Smooth muscle cell of the brain vasculature (primary cell): ENCODE results near the gene FNBP1L.

Source experiments
- DNase-seq: peaks from one replicate; pipeline ENCODE4 v3.0.0-alpha.2; 2012; ENCODE audit warnings: low read depth, low spot score

FNBP1L gene

DNA sequence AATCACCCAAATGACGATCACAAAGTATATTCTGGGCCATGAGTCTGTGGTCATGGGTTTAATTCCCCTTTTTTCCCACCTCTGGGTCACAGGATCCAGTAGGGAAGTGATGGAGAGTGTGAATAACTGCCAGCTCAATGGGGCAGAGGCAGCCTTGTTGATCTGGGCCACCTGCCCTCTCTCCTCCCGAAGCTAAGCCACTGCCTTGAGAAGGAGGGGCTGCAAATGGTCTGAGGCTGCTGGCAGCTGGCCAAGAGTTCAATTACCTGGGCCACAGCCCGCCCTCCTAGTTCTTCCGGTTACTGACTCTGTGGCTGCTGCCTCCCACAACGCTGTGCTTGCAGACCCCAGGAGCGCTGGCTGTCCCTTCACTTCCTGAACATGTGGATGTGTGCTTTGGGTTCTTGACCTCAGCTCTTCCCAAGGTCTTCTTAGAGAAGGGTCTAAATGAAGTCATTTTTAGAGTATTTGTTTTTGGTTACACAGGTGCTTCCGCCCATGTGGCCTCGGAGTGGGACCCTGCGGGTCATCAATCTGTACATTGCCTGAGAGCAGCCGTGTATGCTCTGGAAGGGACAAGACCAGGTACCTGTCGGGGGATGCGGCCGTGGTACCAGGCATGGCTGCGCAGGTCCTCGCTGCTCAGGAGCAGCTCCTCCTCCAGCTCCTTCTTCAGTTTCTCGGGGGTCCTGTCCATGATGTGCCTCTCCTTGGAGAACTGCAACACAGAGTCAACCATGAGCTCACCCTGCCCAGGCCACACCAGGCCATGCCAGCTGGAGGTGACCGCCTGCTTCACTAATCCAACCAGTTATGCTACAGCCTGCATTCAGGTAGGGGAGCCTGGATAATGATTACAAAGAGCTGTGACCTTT lies 144.0 kb downstream of the FNBP1L start:
- no peak for DNase-seq

DNA sequence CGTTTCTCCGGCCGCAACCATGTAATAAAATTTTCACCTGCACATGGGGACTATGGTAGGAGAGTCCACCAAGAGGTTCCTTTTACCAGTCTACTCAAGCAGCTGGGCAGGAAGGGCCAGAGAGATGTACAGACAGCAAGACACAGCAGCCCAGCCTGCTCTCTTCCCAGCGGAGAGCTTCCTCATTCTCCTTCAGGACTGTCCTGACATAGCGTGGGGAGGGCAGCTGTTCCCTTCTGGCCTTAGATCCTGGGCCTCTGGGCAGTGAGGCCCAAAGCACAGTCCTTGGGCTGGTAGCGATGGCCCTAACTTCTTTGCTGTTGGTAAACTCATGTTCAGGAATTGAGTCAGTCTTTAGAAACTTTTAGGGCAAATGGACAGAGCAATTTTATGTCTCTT lies 144.6 kb downstream of the FNBP1L start:
- no peak for DNase-seq

DNA sequence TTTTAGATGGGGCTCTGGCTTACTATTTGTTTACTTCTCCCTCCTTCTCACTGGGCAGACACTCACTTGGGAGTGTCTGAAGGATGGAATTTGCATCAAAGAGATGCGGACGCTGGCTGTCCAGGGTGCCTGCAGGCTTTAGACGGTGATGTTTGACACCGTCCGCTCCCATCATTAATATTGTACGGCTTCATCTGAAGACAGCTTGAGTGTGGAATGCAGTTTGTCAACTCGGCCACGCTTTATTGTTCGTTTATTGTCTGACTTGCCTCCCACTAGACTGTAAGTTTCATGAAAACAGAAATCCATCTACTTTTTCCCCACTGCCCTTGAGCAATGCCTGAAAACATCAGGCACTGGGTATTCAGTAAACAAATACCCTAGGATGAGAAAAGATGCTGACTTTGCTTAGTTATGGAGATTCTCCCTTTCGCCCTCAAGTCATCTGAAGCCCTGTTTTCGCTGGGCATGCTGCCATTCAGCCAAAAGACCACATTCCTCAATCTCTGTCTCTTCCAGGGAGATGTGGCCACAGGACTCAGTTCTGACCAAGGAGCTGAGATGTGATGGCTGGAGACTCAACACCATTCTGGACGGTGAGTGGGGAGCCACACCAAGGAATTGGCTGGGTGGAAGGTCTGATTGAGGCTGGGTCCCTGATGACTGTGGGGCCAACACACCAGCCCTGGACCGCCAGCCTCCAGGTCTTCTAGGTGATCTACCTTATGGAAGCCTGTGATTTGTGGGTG lies 146.1 kb downstream of the FNBP1L start:
- DNase-seq = no peak

DNA sequence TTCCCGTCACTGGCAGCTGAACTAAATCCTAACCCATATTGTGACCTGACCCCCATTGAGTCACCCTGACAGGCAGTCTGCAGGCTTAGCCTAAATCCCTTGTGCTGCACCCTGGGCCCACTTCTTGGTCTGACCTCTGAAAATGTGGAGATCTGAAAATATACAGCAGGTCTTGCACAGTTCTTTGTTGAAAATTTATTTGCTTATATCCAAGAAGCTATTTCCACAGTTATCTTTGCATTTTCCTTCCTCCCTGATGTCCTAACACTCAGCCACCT lies 146.6 kb downstream of the FNBP1L start:
- no peak for DNase-seq

DNA sequence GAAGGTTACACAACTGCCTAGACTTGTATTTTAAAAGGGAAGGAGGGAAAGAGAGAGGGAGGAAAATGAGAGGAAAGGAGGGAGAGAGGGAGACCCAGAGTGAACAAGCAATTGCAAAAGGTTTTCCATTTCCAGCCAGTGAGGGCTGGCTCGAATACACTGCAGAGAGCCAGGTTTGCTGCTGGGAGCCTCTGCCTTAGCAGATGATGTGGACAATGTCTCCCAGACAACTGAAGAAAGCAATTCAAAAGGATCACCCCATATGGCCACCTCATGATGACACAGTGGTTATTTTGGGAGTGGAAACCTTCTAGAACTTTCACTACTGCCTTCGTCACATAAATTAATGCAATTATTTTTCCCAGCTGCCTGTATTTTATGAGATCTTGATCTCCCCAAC lies 147.3 kb downstream of the FNBP1L start:
- no peak for DNase-seq

DNA sequence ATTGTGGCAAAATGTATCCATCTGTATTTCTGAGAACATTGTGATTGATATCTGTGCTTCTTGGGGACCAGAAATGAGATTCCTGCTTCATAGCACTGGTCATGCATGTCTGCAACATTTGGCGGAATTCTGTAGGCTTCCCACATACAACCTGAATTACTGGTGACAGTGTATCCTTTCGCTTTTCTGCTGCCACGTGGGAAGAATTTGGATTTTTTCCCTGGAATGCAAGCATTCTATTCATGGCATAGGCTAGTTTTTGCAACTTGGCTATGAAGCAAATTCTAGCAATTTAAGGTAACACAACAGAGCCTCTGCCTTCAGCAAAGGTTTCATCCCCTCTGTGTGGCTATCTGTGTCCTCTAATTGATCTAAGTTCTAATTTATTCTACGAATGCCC lies 147.8 kb downstream of the FNBP1L start:
- DNase-seq = no peak

DNA sequence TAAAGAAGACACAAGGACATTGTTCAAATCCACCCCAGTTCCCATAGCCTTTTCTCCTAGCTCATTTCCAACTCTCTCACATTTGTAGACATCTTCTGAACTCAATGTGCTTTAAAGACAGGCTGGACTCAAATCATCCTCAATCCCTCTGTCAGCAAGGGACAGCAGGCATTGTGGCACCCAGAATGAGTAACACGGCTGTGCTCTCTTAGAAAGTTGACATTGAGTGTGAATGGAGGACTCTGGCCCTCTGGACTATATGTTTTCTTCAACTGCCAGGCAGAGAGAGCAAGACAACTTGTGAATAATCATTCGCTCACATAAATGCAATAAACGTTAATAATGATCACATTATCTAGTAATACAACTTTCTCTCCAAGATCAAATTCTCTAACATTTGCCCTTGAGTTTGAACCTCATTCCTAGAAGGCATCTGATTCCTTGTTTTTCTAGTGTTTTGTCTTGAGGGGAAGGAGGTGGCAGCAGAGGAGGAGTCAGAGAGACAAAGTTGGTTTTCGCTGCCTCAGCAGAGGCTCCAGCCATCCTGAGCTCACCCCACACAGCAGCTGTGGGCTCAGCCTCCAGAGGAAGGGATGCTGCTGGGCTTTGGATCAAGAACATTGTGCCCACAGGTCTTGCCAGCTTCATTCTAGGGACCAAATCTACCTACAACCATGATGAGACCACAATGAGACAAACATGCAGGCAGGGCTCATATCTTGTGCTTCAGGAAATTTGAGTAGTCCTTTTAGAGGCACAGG lies 148.6 kb downstream of the FNBP1L start:
- no peak for DNase-seq

DNA sequence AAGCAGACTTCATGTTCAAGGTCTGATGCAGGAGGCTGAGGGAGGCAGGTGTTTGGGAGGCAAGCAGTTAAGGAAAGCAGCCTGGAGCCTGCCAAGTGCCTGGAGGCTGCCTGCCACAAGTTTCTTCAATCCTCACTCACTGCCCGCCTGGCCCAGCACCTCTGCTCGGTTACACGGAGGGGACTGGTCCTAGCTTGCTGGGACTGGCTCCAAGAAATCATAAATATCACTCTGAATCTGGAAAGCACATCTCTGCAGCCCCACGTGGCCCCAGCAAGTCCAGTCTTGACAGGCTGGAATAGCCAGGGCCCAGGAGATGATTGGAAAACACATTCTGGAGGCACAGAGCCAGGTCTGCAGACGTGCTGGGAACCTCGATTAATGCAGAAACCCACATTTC lies 149.8 kb downstream of the FNBP1L start:
- no peak for DNase-seq

DNA sequence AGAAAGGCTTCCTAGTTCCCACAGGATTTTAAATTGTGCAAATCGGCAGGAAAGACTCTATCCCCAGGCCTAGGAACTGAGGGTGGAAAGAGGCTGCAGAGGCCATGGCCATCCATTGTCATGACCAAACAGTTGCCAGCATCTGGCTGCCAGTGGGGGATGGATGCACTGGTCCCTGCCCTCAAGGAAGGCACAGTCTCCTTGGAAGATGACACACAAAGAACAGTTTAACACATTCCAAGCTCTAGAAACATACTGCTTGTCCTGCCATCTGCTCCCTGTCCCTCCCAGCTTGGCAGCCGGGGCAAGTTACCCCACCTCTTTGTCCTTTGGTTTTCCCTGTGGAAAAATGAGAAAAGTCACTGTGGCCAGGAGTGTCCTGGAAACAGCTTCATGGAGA lies 150.5 kb downstream of the FNBP1L start:
- DNase-seq = no peak

DNA sequence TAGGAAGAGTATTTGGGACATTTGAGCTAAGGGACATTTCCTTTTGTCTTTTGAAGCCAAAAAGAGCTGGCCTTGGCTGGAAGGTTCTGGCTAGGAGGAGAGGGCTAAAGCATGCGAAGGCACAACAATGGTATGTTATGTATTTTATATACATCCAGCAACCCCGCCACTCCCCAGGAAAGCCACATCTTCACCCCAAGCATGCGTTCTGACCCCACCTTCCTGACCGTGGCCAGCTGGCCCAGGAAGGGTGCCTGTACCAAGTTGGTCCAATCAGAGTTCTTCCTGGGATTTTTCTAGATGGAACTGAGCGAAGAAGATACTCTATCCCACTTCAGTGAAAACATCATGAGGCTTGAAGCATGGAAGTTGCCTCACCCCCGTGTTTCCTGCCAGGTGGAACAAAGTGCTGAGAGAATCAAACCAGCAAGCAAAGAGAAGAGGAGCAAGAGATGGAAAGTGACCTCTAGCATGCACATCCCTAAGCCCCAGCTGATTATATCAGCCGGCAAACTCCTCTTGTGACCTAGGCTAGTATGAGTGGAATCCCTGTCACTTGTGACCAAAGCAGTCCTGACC lies 151.0 kb downstream of the FNBP1L start:
- no peak for DNase-seq

DNA sequence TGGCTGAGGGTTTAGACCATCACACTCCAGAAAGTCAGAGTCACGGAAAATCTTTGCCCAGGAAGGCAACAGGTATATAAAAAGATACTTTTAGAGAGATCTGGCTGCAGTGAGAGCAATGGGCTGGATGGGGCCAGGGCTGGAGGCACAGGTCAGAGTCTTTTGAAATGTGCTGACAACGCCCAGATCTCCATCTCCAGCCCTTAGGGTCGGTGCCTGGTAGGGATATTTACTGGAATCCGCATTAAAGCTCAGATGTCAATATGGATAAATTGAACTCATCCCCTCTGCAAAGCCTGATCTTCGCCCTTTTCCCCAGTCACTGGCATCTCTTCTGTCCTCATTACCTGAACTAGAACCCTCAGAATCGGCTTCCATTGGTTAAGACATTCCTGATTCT lies 151.6 kb downstream of the FNBP1L start:
- no peak for DNase-seq

DNA sequence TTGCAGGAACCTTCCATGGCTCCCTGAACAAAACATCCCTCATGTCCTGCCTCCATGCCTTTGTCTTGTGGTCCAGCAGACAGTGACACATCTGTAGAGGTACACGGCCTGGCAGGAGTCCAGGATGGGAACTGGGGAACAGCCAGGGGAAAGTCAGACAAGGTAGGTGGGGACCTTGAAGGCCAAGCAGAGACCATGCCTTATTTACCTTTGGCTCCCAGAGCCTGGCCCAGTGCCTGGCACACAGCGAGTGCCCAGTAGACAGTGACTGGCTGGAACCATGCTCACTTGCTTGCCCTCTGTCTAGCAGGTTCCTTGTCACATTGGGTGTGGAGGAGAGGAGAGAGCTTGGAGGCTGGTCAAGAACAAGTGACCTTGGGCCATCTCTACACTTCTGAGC lies 152.7 kb downstream of the FNBP1L start:
- no peak for DNase-seq

DNA sequence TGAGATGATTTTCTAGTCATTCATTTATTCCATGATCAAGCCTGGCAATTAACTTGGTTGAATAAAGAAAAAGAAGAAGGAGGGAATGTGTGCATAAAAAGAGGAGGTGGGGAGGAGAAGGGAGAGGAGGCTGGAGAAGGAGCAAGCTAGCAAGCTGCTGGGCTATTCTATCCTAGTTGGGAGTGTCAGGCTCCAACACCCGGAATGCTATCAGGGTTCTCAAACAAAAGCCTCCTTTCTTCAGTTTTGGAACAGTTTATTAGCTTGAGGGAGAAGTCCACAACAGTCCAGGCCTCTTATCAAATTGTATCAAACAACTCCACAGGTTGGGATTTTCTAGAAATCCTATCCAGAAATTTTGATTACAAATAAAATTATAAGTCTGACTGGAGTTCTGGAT lies 153.8 kb downstream of the FNBP1L start:
- no peak for DNase-seq

DNA sequence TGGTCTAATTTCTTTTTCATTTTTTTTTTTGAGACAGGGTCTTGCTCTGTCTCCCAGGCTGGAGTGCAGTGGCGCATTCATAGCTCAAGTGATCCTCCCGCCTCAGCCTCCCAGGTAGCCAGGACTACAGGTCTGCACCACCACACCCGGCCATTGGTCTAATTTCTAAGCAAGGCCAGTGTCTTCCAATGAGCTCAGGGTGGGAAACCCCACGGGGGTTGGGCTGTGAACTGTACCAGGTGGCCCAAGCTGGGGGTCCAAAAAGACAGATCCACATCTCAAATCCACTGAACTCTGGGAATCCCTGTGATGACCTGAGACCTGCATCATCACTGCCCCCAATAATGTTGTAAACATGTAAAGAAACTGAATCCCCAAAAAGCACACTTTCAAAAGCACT lies 154.2 kb downstream of the FNBP1L start:
- no peak for DNase-seq

DNA sequence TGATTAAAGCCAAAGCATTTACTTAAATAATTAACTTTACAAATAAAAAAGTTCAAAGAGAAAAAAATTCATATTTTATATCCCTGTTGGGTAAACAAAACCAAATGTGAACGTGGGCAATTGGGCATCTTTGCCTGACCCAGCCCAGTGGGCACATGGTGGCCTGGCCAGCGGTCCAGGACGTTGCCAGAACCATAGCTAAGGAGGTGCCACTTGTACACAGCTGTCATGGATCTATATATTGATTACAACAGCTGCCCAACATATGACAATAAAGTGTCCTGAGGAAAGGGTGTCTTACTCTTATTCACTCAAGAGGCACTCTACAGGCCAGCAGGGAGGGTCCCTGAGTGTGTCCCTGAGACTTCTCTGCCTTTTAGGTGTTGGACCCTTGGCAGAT lies 155.2 kb downstream of the FNBP1L start:
- DNase-seq = no peak

DNA sequence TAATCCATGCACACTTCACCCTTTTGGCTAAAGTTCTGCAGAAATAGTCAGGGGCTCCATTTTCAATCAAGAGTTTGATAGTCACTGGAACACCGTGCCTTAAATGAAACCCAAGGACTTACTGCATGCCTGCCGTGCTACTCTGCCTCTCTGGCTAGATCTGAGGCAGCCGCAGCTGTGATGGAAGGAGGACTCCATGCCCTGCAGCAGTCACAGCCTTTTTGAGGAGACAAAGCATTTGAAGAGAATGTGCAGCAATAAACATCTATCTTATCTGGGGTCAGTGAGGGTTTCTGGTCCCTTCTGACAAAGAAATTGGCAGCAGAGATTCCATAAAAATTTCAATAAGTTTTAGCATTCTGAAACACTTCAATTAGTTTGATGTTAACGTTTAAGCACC lies 155.7 kb downstream of the FNBP1L start:
- DNase-seq = no peak
